GM12878 (cell line): ENCODE results near the gene FZD8.

ENCODE experiments used
- CREB1 ChIP-seq: IDR thresholded peaks from 2 replicates; pipeline ENCODE4 v1.6.1; 2012; ENCODE audit warnings: low read depth, mild to moderate bottlenecking, inconsistent platforms
- CTCF ChIP-seq, 3 experiments: IDR thresholded peaks in 2 of 3; conservative IDR thresholded peaks in 1 of 3; 2 replicates each; pipeline ENCODE4 v1.5.1; 2011; ENCODE audit warnings: low read depth in 3 of 3, low read length in 3 of 3, mild to moderate bottlenecking in 3 of 3, control low read depth in 2 of 3, moderate library complexity in 2 of 3, inconsistent platforms in 1 of 3, mixed read lengths in 1 of 3; ENCODE audit not compliant: control insufficient read depth in 2 of 3, insufficient read depth in 1 of 3; ENCODE audit errors: extremely low read depth in 1 of 3
- EZH2 ChIP-seq: IDR thresholded peaks from 2 replicates; pipeline ENCODE4 v1.6.1; 2012; ENCODE audit warnings: low read depth, mild to moderate bottlenecking, control low read depth, inconsistent platforms, low read length, borderline replicate concordance; ENCODE audit not compliant: control insufficient read depth
- SMARCA5 ChIP-seq: fragments of 450-650 bp; IDR thresholded peaks from 2 replicates; pipeline ENCODE4 v1.6.1; 2017; ENCODE audit warnings: mild to moderate bottlenecking
- STAT1 ChIP-seq: fragments of 450-650 bp; conservative IDR thresholded peaks from 2 replicates; pipeline ENCODE4 v1.6.1; 2014; ENCODE audit warnings: antibody characterized with exemption, mild to moderate bottlenecking
- TAF1 ChIP-seq: IDR thresholded peaks from 2 replicates; pipeline ENCODE4 v1.6.1; 2011; ENCODE audit warnings: mild to moderate bottlenecking, low read depth, low read length, borderline replicate concordance
- ZZZ3 ChIP-seq: IDR thresholded peaks from 2 replicates; pipeline ENCODE4 v1.6.1; 2011; ENCODE audit warnings: low read depth; ENCODE audit not compliant: control insufficient read depth, insufficient read length

- no peak for TF ChIP-seq STAT1
- TF ChIP-seq ZZZ3, result no peak
- no peak for TF ChIP-seq TAF1
- TF ChIP-seq SMARCA5, result no peak
- TF ChIP-seq CTCF (IDR thresholded peaks at IDR 0.05 in 2 of 3, conservative IDR thresholded peaks at IDR 0.05 in 1 of 3; ENCODE audit: control insufficient read depth in 2 of 3, extremely low read depth in 1 of 3, insufficient read depth in 1 of 3, low read depth in 3 of 3, low read length in 3 of 3), result no peak
- no peak for TF ChIP-seq EZH2
- no peak for TF ChIP-seq CREB1
Observed at GRCh38 chr10:35644050-35644950, 2.2 kb upstream of the FZD8 start.
